GM21786 (cell line): Measurements from ENCODE around the gene KLF1.

Source experiments
- ATAC-seq: cut with Tn5 transposase; IDR thresholded peaks from one replicate; pipeline ENCODE4 v1.9.1; 2021; ENCODE audit not compliant: unreplicated experiment

The KLF1 gene

DNA sequence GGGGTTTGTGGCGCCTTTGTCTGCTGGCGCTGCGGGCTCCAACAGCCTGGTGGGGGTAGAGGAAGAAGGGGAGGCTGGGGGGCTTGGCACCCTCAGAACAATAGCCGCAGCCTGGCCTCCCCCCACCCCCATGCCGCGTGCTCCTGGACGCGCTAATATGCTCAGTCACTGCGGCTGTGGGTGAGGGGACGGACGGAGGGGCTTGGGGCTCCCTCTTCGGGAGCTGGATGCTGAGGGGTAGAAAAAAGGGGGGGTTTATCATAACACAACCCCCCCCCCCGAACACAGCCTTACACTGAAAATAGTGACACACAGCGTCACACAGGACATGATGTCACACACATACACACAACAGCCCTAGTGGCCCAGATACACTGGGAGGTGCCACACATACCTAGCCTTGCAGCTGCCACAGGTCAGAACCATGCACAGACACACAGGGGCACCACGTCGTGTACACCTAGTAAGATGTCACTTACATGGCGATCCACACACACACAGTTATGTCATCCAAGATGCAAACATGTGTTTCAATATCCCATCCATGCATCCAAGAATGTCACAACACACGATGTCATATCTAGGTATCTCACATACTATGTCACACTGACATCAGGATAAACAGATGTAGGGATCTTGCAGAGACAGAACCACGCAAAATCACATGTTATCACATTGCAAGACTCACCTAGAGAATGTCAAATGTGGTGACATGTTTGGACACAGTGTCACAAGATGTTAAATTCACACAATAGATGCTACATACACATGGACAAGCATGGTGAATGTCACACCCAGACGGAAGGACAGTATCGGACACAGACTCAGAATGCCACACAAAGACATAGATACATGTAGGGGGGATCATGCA is 47.9 kb downstream of the KLF1 start:
- ATAC-seq = no peak

DNA sequence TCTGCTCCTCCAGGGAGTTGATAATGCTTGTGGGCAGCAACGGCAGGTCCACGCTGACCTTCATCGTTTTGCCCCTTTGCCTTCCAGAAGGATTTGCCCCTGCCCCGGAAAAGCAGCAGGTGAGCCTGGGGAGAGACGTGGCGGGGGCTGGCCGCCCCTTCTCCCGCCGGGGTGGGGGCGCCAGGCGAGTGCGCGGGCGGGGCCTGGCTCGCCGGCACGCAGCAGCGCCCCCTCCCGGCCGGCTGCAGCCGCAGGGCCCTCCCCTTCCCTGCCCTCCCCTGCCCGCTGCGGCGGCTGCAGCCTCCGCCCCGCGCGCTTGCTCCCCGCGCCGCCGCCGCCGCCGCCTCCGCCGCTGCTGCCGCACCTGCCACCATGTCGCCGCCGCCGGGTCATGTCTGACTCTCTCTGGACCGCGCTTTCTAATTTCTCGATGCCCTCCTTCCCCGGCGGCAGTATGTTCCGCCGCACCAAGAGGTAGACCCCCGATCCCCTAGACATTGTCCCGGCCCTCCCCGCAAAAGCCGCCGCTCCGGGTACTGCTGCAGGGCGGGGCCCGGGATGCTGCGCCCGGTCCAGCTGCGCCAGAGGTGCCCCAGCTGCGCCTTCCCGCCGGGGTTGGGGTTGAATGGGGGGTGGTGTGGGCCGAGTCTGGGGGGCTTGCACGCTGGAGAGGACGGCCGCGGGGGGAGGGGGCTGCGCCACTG is 48.7 kb downstream of the KLF1 start, which contains the start of gene MAST1:
TSS of gene MAST1 (plus strand) at position 334 of the 704 bp plus-strand sequence. CDS start at position 392, 58 bp downstream.
- no peak for ATAC-seq

DNA sequence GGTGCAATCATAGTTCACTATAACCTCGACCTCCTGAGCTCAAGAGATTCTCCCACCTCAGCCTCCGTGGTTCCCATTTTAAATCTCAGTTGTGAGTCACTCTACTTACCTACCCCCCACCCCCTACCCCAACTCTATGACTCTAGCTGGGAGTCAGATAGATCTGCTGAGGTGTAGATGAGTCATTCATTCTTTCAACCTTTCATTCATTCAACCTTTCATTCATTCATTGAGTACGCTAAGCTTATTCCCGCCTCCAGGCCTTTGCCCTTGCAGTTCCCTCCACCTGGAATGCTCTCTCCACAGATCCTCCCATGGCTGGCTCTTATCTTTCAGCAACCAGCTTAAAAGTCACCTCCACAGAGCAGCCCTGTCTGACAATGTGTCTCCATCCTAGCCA is 49.8 kb downstream of the KLF1 start:
- no peak for ATAC-seq

DNA sequence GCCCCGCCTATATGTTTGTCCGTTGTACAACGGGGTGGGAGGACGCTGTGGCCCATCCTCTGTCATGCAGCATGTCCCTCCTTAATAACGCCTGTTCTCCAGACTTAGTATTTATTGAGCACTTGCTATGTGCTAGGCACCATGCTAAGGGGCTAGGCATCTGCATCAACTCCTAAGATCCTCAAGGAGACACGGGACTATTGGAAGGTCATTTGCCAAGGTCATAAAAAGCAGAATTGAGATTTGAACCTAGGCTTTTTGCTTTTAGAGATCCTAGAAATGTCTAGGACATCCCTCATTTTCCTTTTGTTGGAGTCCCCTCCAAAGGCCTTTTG is 50.5 kb downstream of the KLF1 start:
- no peak for ATAC-seq

DNA sequence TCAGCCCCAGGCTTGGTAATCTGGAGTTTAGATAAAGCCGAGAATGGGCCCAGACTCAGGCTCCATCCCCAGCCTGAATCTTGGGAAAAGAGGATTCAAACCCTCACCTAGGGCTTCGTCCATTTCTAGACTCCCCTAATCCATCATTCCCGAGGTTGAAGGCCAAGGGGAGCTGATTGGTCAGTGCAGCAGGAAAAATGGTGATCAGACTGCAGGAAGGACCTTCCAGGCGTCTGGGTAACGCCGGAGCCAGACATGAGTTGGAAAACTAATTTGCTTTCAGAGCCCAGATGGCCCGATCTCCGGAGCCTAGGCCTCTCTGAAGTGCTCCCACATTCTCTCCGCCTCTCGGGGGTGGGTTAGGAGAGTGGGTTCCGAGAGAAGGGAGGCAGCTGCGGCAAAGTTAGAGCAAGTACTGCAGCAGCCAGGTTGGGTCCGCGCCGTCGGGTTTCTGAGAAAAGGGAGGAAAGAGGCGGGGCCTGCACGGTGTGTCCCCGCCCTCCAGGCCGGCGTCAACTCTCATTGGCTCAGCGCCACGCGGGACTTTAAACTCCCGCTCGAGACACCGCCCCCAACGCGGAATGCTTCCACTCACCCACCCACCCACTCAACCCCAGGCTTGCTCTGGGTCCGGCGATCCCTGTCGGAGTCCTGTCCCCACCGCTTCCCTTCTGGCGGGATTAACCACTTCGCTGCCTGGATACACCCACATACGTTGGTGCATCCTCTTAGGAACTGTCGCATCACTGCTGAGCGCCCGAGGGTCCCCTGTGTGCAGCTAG is 51.8 kb downstream of the KLF1 start:
- ATAC-seq = no peak

DNA sequence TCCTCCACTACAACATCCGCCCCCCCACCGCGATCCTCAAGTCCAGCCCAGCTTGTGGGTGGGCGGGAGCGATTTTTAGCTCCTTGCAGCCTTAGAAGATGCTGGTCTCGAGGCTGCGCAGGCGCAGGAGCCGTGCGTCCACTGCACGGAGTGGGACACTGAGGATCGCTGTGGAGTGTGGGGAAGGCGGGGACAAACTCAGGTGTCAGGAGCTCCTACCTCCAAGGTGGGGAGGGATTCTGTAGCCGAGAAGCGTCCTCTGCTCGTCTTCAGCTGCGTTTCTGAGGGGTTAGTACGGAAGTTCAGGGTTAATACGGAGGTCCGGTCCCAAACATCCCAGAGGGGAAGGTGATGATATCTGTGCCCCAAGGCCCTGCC is 52.4 kb downstream of the KLF1 start, which contains the start of gene RTBDN:
TSS of gene RTBDN (minus strand) at position 14 of the 378 bp plus-strand sequence. CDS start 4,600 bp downstream, outside the sequence.
- no peak for ATAC-seq
